Subcutaneous adipose tissue (tissue), 4 donors: Measurements from ENCODE around the gene LNX2. TPM values are rescaled to one million over a fixed set of nuclear protein-coding genes. Genes with fewer than 3 reads are reported as not detected.

Source experiments
- CTCF ChIP-seq: fragments of 450-650 bp; IDR thresholded peaks from one replicate; pipeline ENCODE4 v1.5.1; 2016; ENCODE audit warnings: low read depth, mild to moderate bottlenecking, control low read depth, antibody characterized with exemption, moderate library complexity
- total RNA-seq, 4 donors: library from RNA; depleted of rRNA; stranded (reverse); fragments of >200 nt; gene quantifications; one replicate each; pipeline ENCODE4 v1.1.0, GENCODE V29; 2016

The LNX2 gene
- total RNA-seq: 10 to 100 TPM in 1 of 4 donors, 1 to 10 TPM in 3; 4.7 to 10.7 (median 7.3) TPM

GRCh38 chr13:27620377-27621115 lies at the start of gene LNX2:
LNX2 (minus strand) TSS chr13:27620529; CDS start chr13:27581703, 38,826 bp downstream.
- no peak for TF ChIP-seq CTCF

- TF ChIP-seq CTCF: no peak
These were observed 47.6 kb upstream of the LNX2 start for GRCh38 chr13:27667946-27668345.

GRCh38 chr13:27666951-27667350 lies 46.6 kb upstream of the LNX2 start:
- no peak for TF ChIP-seq CTCF

- no peak for TF ChIP-seq CTCF
These were observed 45.4 kb upstream of the LNX2 start for GRCh38 chr13:27665761-27666160.

GRCh38 chr13:27665333-27665732 lies 45.0 kb upstream of the LNX2 start:
- no peak for TF ChIP-seq CTCF

- TF ChIP-seq CTCF: no peak
These were observed 43.6 kb upstream of the LNX2 start for GRCh38 chr13:27663947-27664346.

- TF ChIP-seq CTCF: no peak
These were observed 42.6 kb upstream of the LNX2 start for GRCh38 chr13:27662738-27663470.
